ENCODE results near the gene TRPC4AP. TPM values are rescaled to one million over a fixed set of nuclear protein-coding genes. Genes with fewer than 3 reads are reported as not detected.
"Not testable (repeated sequence)": the region's sequence is repeated elsewhere in the genome, so short reads cannot be mapped to it uniquely, and the experiment has no call there.

The TRPC4AP gene
- polyA plus RNA-seq, 12 donors, result 31.0 to 62.0 (median 56.2) TPM; not detected in 1

DNA sequence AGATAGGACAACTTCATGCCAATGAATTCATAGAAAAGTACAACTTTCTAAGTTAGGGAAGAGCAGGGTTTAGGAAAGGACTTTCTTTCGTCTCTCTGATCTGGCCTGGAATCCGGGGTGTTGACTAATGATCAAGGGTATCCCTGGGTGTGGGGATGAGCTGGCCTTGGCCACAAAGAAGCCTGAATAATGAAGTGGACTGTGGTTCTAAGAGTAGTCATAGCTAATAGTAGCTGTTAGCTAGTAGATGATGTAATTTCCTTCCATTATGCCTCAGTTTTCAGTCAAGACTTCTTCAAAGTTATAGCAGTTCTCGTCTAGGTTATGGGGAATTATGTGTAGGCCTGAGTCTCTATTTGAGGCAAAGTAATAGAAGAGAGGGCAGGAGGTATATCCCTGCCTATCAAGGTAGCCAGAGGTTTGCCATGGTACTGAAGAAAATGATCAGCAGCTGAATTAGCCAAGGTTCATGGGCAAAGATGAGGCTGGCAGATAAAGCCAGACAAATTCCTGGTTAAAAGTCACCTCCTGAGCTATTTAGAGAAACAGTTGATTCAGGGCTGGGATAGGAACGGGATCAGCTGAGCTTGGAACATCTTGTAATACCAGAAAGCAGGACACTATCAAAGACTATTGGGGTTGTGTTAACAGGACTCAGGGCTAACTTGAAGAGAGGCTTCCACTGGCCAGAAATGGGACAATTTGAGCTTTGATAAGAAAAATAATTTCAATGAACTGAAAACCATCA, 18.7 kb upstream of the TRPC4AP start:
- no peak for DNase-seq

DNA sequence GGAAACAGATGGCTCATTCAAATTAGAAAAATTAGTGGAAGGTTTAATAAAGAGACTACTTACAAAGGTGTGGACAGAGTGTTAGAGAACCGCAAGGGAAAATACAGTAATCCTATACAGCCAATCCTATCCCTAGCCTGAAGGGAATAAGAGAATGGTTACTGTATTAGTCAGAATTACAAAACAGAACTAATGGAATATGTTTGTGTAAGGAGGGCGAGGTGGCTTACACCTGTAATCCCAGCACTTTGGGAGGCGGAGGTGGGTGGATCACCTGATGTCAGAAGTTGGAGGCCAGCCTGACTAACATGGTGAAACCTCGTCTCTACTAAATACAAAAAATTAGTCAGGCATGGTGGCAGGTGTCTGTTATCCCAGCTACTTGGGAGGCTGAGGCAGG, 16.3 kb upstream of the TRPC4AP start:
- no peak for DNase-seq

DNA sequence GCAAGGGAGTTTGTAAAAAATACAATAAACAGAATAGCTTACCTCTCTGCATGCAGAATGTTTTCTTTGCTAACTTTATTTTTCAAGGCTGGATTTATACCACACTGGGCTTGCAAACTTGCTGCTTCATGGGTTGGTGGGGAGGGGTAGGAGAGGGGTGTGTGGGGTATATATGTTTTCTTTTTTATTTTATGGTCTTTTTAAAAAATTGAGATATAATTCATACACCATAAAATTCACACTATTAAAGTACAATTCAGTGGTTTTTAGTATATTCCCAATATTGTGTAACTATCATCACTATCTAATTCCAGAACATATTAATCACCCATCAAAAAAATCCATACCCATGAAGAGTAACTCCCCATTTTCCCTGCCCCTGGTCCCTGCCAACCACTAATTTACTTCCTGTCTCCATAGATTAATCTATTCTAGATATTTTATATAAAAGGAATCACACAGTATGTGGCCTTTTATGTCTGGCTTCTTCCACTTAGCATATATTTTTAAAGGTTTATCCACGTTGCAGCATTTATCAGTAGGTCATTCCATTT, 14.3 kb upstream of the TRPC4AP start:
- no peak for DNase-seq

DNA sequence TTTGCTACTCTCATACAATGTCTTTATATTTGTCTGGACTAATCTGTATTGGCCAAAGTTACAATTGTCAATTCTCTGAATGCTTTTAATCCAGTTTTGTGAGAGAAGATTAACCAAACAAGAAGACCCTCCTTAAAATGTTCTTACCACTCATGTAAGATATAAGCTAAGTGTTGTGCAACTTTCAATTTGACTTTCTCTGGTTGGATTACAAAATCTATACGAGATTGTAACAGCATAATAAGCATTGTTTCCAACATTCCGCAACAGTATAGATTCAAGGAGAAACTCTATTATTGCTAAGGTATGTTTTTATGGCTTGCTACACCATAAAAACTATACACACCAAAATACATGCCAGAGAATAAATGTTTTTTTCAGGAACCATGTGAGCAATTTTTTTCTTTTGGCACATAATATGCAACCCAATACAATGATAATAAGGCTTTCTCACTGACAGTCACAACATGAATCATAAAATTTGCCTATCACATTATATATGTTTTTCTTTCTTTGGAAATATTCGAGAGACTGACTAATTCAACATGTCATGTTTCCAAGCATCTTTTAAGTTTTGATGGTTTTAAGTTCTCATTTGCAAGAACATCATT, 12.2 kb upstream of the TRPC4AP start:
- DNase-seq, result no peak

DNA sequence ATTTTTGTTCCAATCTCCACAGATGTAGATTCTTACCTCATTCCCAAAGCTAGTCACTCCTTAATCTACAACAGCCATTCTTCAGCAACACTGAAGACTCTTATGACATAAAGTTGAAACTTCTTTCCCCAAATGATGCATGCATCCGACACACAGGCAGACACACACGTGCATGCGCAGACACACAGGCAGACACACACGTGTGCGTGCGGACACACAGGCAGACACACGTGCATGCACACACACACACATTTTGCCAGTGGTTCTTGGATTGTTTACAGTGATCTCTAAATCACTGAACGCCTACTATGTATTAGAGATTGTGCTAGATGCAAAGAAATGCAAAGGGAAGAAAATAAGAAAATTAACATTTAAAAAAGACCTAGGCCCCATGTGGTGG, 9.0 kb upstream of the TRPC4AP start:
- no peak for DNase-seq

DNA sequence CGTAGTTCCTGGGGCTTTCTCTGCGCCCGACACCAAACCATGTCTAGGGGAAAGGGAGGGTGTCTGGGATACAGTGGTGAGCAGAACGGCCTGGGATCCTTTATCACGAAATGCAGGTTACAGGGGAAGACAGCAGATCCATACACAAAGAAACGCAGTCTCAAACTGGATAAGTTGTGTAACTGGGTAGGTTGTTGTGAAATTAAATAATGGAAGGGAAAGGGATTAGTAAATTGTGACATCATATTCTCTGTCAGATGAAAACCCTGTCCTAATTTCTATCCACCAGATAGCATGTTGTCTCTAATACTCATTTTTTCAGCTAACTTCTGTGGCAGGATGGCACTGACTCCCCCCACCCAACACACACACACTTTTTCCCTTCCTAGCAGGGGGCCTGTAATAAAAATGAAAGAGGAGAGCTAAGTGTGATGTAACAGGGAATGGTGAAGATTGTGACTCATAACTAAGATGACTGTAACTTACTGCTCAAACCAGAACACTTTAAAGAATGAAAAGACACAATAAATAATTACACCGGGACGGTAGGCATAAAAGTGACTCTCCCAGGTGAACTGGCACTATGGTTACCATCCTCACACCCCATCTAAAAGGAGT, 769 bp upstream of the TRPC4AP start:
- DNase-seq, result no peak

DNA sequence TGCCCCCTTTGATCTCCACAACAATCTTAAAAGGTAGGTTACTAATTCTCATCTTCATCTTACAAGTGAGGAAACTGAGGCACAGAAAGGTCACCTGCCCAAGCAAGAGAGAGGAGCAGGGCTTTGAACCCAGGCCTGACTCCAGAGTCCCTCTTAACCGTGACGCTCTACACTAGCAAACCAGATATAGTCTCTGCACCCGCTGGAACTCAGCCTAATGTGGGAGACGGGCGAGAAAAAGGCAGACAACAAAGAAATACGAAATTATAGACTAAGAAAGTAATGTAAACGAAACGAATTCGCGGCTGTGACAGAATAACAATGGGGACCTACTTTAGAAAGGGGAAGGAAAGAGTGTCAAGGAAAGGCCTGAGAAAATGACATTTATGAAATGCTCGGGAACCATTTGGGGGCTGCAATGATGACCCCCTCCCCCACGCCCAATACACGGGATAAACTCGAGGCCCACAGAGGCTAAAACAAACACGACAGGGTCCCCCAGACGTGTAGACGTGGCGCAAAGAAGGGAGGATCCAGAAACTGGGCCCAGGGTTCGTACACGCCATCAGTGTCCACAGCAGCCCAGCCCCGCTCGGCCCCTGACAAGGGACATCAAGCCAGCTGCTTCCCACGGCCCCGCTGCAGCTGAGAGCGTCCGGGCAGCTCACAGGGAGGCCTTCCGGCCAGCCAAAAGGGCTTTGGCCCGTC, 637 bp downstream of the TRPC4AP start:
- DNase-seq, result peak; percentile 69

DNA sequence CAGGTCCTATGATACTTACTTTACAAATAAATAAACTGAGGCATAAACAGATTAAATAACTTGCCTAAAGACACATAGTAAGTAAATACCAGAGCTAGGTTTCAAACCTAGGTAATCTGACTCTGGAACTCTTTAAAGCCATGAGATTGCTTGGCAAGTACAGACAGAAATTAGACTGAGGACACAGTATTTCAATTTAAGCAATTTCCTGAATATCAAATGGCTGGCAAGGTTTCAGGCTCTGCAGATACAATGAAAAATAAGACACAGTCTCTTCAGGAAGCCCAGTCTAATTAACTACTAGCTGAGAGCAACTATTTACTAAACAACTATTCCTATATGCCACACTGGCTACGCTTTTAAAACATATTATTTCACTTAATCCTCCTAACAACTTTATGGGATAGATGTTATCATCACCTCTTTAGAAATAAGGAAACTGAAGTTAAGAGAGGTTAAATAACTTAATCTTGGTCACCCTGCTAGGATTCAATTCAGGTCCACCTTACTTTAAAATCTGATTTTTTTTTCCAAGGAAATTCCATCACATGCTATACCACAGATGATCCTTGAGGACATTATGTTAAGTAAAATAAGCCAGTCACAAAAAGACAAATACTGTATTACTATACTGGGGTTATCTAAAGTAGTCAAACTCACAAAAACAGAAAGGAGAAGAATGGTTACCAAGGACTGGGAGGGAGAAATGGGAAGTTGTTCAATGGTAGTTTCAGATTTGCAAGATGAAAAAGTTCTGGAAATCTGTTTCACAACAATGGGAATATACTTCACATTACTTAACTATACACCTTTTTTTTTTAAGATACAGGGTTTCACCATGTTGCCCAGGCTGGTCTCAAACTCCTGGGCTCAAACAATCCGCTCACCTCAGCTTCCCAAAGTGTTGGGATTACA, 4.1 kb downstream of the TRPC4AP start:
- no peak for DNase-seq

DNA sequence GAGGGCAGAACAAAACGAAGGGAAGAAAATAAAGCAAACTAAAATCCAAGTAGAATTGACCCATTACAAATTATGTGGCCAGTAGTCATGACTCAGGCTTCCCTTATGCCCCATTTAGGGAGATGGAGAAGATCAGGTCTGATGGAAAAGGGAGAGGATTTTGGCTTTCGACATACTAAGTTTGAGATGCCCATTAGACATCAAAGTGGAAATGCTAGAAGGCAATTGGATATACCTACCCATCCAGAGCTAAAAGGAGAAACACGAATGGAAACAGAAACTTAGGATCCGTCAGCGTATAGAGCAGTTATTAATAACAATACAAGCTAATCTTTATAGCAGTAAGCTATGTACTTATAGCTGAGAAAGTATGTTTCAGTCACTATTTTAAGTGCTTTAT, 4.8 kb downstream of the TRPC4AP start:
- DNase-seq, result no peak

DNA sequence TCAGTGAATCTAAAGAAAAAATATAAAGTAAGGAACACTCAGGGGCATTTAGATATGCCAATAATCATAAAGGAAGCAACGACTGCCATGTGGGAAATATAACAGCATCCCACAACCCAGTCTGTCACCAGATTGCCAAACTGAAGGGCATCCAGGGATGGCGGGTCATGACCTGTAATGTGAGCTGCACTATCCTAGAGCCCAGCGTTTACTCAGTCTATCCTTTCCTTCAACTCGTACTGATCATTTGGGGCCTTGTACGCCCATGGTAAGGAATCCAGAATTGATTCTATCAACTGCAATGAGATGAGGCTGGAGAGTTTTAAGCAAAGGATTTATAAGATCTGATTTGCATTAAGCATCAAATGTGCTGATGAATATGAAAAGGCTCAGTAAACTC, 5.3 kb downstream of the TRPC4AP start:
- no peak for DNase-seq

DNA sequence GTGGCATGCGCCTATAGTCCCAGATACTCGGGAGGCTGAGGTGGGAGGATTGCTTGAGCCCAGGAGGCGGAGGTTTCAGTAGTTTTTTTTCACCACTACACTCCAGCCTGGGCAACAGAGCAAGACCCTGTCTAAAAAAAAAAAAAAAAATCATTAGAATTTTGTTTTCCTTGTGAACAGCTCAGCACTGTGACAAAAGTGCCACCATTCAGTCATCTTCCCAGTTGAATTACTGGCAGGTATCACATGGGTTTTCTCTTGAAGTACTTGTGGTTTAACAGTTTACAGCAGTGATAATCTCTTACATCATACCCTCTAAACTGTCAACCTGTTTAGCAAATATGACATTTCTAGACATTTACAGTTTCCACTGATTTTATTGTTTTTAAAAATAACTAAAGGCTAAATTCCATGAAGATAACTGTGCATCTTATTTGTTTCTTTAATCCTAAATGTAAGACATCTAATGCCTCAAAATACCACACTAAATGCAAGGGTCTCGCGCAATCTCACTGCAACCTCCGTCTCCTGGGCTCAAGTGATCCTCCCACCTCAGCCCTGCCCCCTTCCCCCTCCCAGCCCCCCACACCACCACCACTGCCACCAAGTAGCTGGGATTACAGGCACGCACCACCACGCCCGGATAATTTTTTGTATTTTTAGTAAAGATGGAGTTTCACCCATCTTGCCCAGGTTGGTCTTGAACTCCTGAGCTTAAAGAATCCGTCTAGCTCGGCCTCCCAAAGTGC, 7.0 kb downstream of the TRPC4AP start:
- no peak for DNase-seq

DNA sequence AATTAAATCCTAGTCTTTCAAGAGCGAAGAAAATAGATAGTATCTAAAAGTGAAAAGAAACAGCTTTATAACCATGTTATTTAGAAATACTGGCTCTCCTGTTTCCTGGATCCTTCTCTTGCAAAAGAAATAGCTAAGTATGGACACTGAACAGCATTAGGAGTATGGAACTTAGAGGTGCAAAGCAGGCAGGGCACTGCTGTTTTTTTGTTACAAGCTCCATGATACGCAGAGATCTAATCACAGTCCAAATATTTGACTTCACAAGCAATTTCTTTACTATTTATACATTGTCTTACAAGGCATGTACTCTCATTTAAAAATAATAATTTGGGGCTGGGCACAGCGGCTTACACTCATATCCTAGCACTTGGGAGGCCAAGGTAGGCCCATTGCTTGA, 7.6 kb downstream of the TRPC4AP start:
- DNase-seq, result no peak

DNA sequence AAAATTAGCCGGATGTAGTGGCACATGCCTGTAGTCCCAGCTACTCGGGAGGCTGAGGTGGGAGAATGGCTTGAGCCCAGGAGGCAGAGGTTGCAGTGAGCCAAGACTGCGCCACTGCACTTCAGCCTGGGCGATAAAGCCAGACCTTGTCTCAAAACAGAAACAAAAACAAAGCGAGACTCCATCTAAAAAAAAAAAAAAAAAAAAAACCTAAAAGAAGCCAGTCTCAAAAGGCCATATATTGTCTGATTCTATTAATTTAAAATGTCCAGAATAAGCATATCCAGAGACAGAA, 12.3 kb downstream of the TRPC4AP start:
- DNase-seq, result not testable (repeated sequence)

DNA sequence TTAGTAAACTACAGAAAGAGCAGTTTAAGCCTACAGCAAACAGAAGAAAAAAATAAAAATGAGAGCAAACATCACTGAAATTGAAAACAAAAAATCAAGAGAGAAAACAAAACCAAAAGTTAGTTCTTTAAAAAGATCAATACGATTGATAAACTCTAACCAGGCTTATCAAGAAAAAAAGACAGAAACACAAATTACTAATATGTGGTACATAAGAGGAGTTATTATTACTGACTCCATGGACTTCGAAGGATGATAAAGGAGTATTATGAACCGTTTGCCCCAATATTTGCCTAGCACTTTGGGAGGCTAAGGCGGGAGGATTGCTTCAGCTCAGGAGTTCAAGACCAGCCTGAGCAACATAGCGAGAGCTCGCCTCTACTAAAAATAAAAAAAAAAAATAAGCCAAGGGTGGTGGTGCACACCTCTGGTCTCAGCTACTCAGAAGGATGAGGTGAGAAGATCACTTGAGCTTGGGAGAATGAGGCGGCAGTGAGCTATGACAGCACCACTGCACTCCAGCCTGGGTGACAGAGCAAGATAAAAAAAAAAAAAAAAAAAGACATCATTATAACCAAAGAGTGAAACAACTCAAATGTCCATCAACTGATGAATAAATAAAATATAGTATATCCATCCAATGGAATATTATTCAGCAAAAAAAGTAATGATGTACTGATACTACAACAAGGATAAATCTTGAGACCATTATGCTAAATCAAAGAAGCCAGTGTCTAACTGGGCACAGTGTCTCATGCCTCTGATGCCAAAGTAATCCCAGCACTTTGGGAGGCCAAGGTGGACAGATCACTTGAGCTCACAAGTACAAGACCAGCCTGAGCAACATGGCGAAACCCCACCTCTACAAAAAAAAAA, 12.9 kb downstream of the TRPC4AP start:
- no peak for DNase-seq

DNA sequence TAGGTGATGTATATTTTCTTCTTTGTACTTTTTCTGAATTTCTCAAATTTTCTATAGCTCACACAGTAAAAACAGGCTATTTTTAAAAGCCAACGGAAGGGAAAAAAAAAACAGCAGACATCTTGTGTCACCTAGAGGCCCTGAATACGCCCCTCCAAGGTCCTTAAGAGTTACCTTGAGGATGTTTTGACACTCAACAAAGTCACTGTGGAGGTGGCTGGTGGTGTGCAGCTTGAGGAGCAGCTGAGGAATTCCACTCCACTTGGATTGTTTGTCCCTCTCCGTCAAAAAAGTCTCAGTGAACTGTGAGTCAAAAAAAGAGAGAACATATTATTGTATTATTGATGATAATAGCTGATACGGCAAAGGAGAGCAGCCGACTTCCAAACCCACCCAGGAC, 14.7 kb downstream of the TRPC4AP start:
- DNase-seq, result no peak

DNA sequence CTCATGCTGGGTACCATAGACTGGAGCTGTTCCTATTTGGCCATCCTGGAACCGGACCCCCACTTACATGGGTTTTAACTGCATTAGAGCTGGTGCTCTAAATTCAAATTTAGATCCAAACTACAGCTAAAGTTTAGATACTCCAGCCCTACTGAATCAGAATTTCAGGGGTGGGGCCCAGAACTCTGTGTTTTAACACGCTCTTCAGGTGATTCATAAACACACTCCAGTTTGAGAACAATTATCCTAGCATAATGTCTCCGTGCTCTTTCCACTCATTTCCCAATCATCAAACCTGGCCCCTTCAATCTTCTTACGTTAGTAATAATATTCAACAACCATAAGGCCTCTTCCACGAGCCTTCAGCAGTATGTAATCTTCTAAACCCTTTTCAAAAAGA, 15.3 kb downstream of the TRPC4AP start:
- DNase-seq, result no peak

DNA sequence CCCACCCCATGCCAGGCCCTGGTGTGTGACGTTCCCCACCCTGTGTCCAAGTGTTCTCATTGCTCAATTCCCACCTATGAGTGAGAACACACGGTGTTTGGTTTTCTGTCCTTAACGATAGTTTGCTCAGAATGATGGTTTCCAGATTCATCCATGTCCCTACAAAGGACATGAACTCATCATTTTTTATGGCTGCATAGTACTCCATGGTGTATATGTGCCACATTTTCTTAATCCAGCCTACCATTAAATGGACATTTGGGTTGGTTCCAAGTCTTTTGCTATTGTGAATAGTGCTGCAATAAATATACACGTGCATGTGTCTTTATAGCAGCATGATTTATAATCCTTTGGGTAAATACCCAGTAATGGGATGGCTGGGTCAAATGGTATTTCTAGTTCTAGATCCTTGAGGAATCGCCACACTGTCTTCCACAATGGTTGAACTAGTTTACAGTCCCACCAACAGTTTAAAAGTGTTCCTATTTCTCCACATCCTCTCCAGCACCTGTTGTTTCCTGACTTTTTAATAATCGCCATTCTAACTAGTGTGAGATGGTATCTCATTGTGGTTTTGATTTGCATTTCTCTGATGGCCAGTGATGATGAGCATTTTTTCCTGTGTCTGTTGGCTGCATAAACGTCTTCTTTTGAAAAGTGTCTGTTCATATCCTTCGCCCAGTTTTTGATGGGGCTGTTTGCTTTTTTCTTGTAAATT, 21.0 kb downstream of the TRPC4AP start:
- not testable (repeated sequence) for DNase-seq

DNA sequence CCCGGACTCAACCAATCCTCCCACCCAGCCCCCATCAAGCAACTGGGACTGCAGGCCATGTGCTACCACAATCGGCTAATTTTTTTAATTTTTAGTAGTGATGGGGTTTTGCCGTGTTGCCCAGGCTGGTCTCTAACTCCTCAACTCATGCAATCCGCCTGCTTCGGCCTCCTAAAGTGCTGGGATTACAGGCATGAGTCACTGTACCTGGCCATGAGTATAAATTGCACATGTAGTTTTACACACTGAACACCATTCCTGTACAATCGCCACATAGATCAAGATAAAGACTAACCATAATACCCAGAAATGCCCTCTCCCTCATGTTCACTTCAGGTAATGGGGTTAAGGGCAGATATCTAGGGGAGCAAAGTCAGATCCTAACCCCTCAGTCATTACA, 26.4 kb downstream of the TRPC4AP start:
- DNase-seq, result no peak

DNA sequence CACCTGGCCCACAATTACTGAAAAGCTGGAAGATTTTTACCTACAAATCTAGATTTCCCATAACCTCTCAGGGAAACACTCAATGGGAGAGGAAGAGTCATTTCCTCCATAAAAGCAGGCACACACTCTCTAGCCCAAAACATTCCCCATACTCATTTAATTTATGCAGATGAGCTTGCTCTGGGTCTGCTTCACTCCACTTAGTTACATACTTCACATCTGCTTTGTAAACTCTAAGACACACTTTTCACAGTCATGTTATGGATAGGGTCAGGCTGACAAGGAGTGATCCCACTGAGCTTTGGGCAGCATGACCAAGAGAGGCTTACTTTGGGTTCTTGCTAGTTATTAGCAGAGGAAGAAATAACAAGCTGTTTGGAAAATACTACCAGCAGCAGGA, 27.4 kb downstream of the TRPC4AP start:
- DNase-seq, result no peak

All from muscle of arm (tissue), 12 donors.